HTR-8/SVneo (cell line): ENCODE results near the gene FHOD1.

Experiments
- DNase-seq: peaks from one replicate; pipeline ENCODE4 v3.0.0; 2011; ENCODE audit warnings: low spot score, mixed read lengths; ENCODE audit not compliant: insufficient read length
- FAIRE-seq: peaks from 2 replicates; lab custom pipeline; 2011; peaks lifted over from hg19 to GRCh38; lab: Jason Lieb, UNC

FHOD1 gene

GRCh38 chr16:67237396-67238277 lies 9.6 kb downstream of the FHOD1 start:
- FAIRE-seq (peak; percentile 9), DNase-seq (no peak)

GRCh38 chr16:67236563-67237395 lies 10.5 kb downstream of the FHOD1 start:
- DNase-seq = no peak

DNA sequence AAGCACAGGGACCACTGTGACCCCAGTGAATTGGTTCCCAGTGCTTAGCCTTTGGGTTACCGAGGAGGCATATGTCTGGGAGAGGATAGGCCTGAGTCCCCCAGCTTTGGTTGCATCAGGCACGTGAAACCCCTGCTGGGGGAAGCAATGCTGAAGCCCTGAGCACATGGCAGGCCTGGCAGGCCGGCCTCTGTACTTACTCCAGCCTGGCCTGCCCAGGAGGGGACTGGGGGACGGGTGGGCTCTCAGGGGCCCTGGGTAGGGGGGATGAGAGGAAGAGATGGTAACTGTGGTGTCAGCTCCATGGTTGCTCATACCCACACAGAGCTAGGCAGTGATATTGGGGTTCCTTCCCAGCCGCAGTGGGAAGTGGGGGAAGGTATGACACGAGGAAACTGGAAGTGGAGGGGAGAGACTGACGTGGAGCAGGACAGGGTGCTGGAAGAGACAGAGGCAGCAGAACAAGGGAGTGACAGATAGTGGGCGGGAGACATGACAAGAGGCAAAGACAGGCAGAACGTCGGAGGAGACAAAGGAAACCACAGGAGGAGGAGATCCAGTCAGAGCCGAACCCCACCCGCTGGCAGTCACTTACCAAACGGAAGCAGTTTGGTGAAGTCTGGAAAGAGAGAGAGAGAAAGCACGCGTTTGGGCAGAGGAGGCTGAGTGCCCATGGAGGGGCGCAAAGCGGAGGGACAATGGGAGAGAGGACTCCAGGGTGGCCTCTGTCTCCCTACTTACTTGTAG lies 11.3 kb downstream of the FHOD1 start:
- peak; percentile 38 for FAIRE-seq
- DNase-seq = no peak

More at GRCh38 chr16:67236563-67237395, 10.5 kb downstream of the FHOD1 start:
- no peak for FAIRE-seq

DNA sequence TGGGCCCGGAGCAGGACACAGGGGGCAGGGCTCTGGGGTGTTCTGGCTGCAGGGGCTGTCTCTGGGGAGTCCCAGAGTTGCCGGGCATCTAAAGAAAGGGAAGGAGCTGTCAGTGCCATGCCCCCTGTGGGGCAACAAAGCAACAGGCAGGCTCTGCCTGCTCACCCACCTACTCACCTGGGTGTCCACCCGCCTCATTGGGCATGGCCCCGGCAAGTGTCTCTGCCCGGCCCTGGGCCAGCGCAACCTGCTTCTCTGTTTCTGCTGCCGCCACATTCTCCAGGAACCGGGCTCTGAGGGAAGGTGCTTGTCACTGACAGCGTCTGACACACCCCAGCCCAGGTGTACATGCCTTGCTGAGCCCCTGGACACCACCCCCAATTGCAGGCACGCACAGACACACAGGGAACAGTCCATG lies 13.1 kb downstream of the FHOD1 start:
- DNase-seq (no peak), FAIRE-seq (no peak)

GRCh38 chr16:67233596-67233995 lies 13.7 kb downstream of the FHOD1 start:
- FAIRE-seq (no peak), DNase-seq (no peak)

- no peak for FAIRE-seq
- DNase-seq = no peak
Measured at GRCh38 chr16:67230809-67231660, 16.2 kb downstream of the FHOD1 start.

DNA sequence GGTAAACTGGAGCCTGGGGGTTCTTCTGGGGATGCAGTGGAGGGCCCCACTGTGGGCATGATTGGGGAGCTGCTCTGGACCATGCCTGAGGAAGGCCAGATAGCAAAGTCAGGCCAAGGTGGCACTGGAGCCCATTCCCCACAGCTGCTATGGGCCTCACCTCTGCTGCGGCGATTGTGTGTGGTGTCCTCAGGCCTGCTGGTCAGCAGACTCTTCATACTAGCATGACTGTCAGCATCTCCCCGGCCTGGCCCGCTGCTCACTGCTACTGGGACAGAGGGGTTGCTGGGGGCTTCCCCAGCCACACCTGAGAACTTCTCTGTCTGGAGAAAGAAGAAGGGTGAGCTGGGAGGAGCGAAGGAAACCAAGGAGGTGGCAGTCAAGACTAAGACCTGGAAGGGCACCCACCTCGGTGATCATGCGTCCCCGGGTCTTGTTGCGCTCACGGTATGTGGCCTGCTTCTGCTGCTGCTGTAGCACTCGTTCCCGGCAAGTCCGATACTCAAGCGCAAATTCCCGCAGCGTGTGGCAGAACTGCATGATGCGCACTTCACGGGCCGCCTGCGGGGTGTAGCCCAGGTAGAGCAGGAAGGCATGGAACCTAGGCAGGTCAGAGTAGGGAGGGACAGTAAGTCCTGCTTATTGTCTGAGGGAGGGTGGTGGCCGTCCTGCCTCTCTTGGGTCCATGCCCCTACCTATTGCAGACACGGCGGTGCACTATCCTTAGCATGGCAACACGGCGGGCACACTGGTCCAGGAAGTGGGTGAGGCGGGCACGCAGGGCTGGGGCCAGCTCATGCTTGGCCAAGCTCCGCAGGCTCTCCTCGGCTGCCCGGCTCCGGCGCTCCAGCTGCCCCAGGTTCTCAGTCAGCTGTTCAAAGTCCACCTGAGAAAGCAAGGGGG lies 17.1 kb downstream of the FHOD1 start:
- DNase-seq = no peak
- FAIRE-seq = no peak

DNA sequence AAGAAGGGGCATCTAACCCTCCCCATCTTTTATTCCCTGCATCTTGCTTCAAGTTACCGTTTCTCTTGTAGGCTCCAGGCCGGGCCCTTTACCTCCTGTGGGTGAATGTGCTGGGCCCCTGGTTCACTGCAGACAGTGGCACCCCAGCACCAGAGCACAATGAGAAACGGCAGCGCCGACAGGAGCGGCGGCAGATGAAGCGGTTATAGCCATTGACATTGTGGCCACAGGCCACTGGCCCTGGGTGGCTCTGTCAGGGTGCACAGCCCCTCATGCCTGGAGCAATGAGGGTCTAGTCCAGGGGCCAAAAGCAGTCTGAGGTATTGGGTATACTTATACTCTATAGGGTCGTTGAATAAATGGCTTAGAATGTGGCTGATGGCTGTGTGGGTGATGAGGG lies 18.4 kb downstream of the FHOD1 start:
- FAIRE-seq (no peak), DNase-seq (no peak)

DNA sequence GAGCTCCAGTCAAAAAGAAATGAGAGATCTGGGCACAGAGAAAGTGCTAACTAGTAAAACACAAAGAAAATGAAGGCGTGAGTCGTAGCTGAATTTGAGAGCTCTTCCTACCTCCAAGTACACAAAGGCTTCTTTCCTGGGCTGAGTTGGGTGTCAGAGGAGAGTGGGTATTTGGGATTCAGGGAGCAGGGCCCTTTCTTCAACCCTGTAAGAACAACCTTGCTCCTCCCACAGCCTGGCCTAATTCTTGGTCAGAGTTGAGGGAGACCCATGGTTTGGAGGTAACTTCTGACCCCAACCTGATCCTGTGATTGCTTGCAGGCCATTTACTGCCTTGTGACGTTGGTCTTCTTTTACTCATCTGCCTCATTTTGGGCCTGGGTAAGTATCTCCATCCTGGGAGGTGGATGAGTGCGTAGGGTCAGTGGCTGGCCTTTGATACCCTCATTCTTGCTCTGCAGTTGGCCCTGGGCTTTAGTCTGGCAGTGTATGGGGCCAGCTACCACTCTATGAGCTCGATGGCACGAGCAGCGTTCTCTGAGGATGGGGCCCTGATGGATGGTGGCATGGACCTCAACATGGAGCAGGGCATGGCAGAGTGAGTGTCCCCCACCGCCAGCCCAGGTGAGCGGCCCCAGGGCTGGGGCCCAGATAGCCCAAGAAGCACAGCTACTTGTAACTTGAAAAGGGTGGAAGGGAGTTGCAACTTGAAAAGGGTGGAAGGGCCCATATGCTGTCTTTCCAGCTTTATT lies 19.1 kb downstream of the FHOD1 start:
- DNase-seq = no peak
- FAIRE-seq = peak; percentile 28

- FAIRE-seq (no peak), DNase-seq (no peak)
Measured at GRCh38 chr16:67227567-67227921, 19.7 kb downstream of the FHOD1 start.

- DNase-seq = peak; percentile 98
- FAIRE-seq = peak; percentile 99
Measured at GRCh38 chr16:67226804-67227566, 20.3 kb downstream of the FHOD1 start, which contains the start of gene TMEM208. Gene TMEM208 (plus strand): TSS chr16:67227130. CDS start chr16:67227219, 89 bp downstream.

- DNase-seq = no peak
- peak; percentile 51 for FAIRE-seq
Measured at GRCh38 chr16:67226295-67226803, 20.9 kb downstream of the FHOD1 start.

GRCh38 chr16:67223992-67224391 lies 23.3 kb downstream of the FHOD1 start:
- no peak for DNase-seq
- no peak for FAIRE-seq

DNA sequence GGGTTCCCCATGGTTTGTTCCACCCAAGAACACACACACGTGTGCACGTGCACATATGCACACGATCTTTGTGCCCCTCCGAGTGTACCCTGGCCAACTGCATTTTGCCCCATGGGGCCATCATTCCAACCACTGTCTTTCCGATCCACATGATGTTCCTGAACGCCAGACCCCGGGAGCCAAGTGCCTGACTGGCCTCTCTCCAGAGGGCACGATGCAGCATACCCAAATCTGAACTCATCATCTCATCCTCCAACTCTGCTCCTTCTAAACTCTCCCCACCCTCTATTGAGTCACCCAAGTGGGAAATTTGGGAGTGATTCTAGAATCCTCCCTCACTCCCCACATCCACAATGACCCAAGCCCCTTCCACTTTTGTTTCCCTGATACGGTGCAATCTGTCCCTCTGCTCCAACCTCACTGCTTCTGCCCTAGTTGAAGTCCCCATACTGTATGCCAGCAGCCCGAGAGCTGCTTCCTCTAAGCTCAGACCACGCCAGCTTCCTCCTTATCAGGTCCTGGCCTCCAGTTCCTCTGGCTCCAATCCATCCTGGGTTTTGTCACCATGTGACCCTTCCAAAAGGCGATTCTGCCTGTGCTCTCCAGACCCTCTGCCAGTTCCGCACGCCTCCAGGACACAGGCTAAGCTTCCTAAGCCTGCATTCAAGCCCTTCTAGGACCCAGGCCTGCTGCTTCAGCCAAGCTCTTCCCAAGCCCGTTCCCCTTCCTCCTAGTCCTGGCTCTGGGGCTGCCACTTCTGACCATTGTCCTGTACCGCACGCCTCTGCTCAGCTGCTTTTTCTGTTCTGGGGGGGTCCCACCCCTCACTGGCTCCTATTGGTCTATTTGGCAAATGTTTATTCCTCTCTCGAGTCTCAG lies 30.4 kb downstream of the FHOD1 start:
- DNase-seq = no peak
- FAIRE-seq = peak; percentile 42

DNA sequence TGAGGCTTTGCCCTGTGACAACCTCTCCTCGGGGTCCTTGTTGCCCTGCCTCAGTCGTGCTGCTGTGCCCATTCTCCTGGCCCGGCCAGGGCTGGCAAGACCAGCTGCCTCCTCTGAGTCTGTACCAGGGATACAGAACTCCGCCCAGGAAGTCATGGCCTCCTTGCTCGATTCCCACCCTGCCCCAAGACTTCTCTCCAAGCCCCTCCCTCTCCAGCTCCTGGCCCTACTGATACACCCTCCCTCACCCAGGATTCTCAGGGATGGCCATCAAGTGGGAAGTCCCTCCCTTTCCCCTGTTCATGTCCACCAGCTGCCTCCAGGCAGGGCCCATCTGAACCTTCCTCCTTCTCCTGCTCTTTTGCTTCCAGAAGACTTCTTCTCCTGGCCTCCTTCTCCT lies 31.6 kb downstream of the FHOD1 start:
- no peak for DNase-seq
- no peak for FAIRE-seq
